HepG2 (cell line): ENCODE results near the gene NEDD8. TPM values are rescaled to one million over a fixed set of nuclear protein-coding genes. Genes with fewer than 3 reads are reported as not detected.

Source experiments
- ATAC-seq: fragments of 200-7000 bp; cut with Tn5 transposase; 3 replicates; pipeline ENCODE4 v1.9.1; 2020; ENCODE audit warnings: mild to moderate bottlenecking, moderate library complexity
- BruUV-seq: library from RNA; stranded (reverse); fragments of 400-500 nt; replicated peaks from 2 replicates; lab custom pipeline; 2021; lab: Mats Ljungman, UMichigan
- CTCF ChIA-PET: fragments of 300-600 bp; formaldehyde crosslinking; extraction: SDS; loops from one replicate; lab custom pipeline; 2021; ENCODE audit warnings: low total read pairs, inconsistent platforms, low intra/inter-chr PET ratio; lab: Yijun Ruan, JAX
- POLR2A ChIA-PET: fragments of 350-600 bp; sonication (Branson Sonifier 250); formaldehyde crosslinking; loops from one replicate; lab custom pipeline; 2020; ENCODE audit warnings: antibody characterized with exemption, inconsistent platforms; lab: Yijun Ruan, JAX
- DNase-seq: peaks from one replicate; pipeline ENCODE4 v3.0.0-alpha.2; 2015; ENCODE audit warnings: low spot score
- FAIRE-seq: peaks from 3 replicates; lab custom pipeline; 2011; peaks lifted over from hg19 to GRCh38; lab: Jason Lieb, UNC
- H2AFZ ChIP-seq: one replicate; pipeline ENCODE4 v1.6.1; 2011; ENCODE audit warnings: low read length, inconsistent platforms
- H3K27ac ChIP-seq: fragments of 300-600 bp; 3 replicates; pipeline ENCODE4 v1.8.0; 2011; ENCODE audit warnings: mixed run types, mild to moderate bottlenecking, mixed read lengths, low read length, inconsistent platforms; ENCODE audit not compliant: insufficient read depth; ENCODE audit errors: extremely low read length
- H3K27me3 ChIP-seq, 2 experiments: fragments of 200-600 bp in 1 of 2; 2 replicates in 1 of 2; 3 replicates in 1 of 2; pipeline versions ENCODE4 v1.6.0 to v1.8.0; 2011; ENCODE audit warnings: low read length in 2 of 2, mild to moderate bottlenecking in 2 of 2, moderate library complexity in 2 of 2, inconsistent platforms in 1 of 2; ENCODE audit not compliant: insufficient read depth in 2 of 2, control insufficient read depth in 1 of 2
- H3K36me3 ChIP-seq, 2 experiments: fragments of 200-600 bp in 1 of 2; replicated peaks in 1 of 2; 2 replicates in 1 of 2; 3 replicates in 1 of 2; pipeline versions ENCODE4 v1.5.1 to v1.8.0; 2011; ENCODE audit warnings: low read length in 2 of 2, inconsistent platforms in 1 of 2; ENCODE audit not compliant: insufficient read depth in 2 of 2, control insufficient read depth in 1 of 2
- H3K4me1 ChIP-seq: 2 replicates; pipeline ENCODE4 v1.5.1; 2012; ENCODE audit warnings: low read length, inconsistent platforms; ENCODE audit not compliant: insufficient read depth
- H3K4me2 ChIP-seq: 2 replicates; pipeline ENCODE4 v1.6.0; 2011; ENCODE audit warnings: low read depth, low read length, inconsistent platforms
- H3K4me3 ChIP-seq, 3 experiments: fragments of 200-600 bp in 1 of 3; sonication (generic), shearing (Covaris generic) in 1 of 3; replicated peaks in 1 of 3; 2 replicates each; pipeline ENCODE4 v1.5.1; 2011 to 2016; ENCODE audit warnings: low read length in 3 of 3, inconsistent platforms in 2 of 3, low read depth in 2 of 3, mild to moderate bottlenecking in 2 of 3, control low read depth in 1 of 3, mixed read lengths in 1 of 3; ENCODE audit not compliant: insufficient read depth in 1 of 3
- H3K79me2 ChIP-seq: one replicate; pipeline ENCODE4 v1.6.1; 2011; ENCODE audit warnings: low read length, inconsistent platforms; ENCODE audit not compliant: insufficient read depth
- H3K9ac ChIP-seq: 2 replicates; pipeline ENCODE4 v1.6.0; 2011; ENCODE audit warnings: mild to moderate bottlenecking, low read depth, low read length, inconsistent platforms; ENCODE audit not compliant: insufficient read depth
- H3K9me3 ChIP-seq: 2 replicates; pipeline ENCODE4 v1.5.1; 2012; ENCODE audit warnings: mild to moderate bottlenecking, low read length
- H4K20me1 ChIP-seq: 2 replicates; pipeline ENCODE4 v1.6.0; 2011; ENCODE audit warnings: inconsistent platforms, mild to moderate bottlenecking, low read length, moderate library complexity; ENCODE audit not compliant: insufficient read depth
- ASH2L ChIP-seq: fragments of 300-600, 200-600 bp; sonication (generic); IDR thresholded peaks from 2 replicates; pipeline ENCODE4 v1.7.0; 2017; ENCODE audit warnings: low read depth, mild to moderate bottlenecking, moderate library complexity, mixed read lengths, low read length; ENCODE audit not compliant: insufficient read length
- FLYWCH1 ChIP-seq: sonication (generic); formaldehyde crosslinking; IDR thresholded peaks from 2 replicates; pipeline ENCODE4 v1.8.1; 2023; ENCODE audit warnings: mild to moderate bottlenecking, missing genetic modification reagents
- HOXA9 ChIP-seq: sonication (generic); formaldehyde crosslinking; IDR thresholded peaks from 2 replicates; pipeline ENCODE4 v1.8.1; 2022; ENCODE audit warnings: missing genetic modification reagents, mild to moderate bottlenecking, moderate library complexity, borderline replicate concordance
- JUND ChIP-seq: sonication (generic); formaldehyde crosslinking; IDR thresholded peaks from 2 replicates; pipeline ENCODE4 v1.8.0; 2022; ENCODE audit warnings: mild to moderate bottlenecking, missing genetic modification reagents
- KMT2B ChIP-seq: IDR thresholded peaks from 2 replicates; pipeline ENCODE4 v1.6.1; 2016; ENCODE audit warnings: missing genetic modification reagents, missing compliant biosample characterization
- NKX3-1 ChIP-seq: sonication (generic); formaldehyde crosslinking; IDR thresholded peaks from 2 replicates; pipeline ENCODE4 v1.5.0; 2020; ENCODE audit warnings: missing genetic modification reagents
- NR3C1 ChIP-seq: sonication (generic); formaldehyde crosslinking; IDR thresholded peaks from 2 replicates; pipeline ENCODE4 v1.4.0; 2020; ENCODE audit warnings: missing genetic modification reagents
- ONECUT2 ChIP-seq: sonication (generic); formaldehyde crosslinking; IDR thresholded peaks from 2 replicates; pipeline ENCODE4 v1.4.0; 2020; ENCODE audit warnings: missing genetic modification reagents
- RFX1 ChIP-seq: fragments of 450-650 bp; IDR thresholded peaks from 2 replicates; pipeline ENCODE4 v1.6.1; 2017
- SETDB1 ChIP-seq: sonication (generic); formaldehyde crosslinking; IDR thresholded peaks from 2 replicates; pipeline ENCODE4 v1.5.1; 2020; ENCODE audit warnings: missing genetic modification reagents, mild to moderate bottlenecking, borderline replicate concordance
- TAF1 ChIP-seq: sonication (generic); formaldehyde crosslinking; IDR thresholded peaks from 2 replicates; pipeline ENCODE4 v1.4.0; 2020; ENCODE audit warnings: missing genetic modification reagents
- XRCC5 ChIP-seq: fragments of 200-400 bp; formaldehyde crosslinking; optimal IDR thresholded peaks from 2 replicates; pipeline ENCODE3; 2017; ENCODE audit warnings: mild to moderate bottlenecking, low read length
- YEATS2 ChIP-seq: sonication (generic); formaldehyde crosslinking; IDR thresholded peaks from 2 replicates; pipeline ENCODE4 v1.4.0; 2020; ENCODE audit warnings: missing genetic modification reagents, borderline replicate concordance
- WGBS: methylation state at CpG from one replicate; pipeline ENCODE4 v1.1.6; 2017; ENCODE audit warnings: low lambda C conversion rate; 5-methylcytosine and 5-hydroxymethylcytosine counted together
- in situ Hi-C: cut with HindIII; loops from 2 replicates; pipeline ENCODE4 v1.10.0; 2017; ENCODE audit warnings: low pct_unique_long_range_greater_than_20kb; ENCODE audit not compliant: extremely low pct_ligation_motif_present
- intact Hi-C: fragments of 100-400 bp; cut with micrococcal nuclease; formaldehyde crosslinking; loops from one replicate; pipeline ENCODE4 v1.10.0; 2022; ENCODE audit not compliant: unreplicated experiment
- polyA plus RNA-seq, 8 experiments: library from polyadenylated mRNA; depleted of rRNA in 3 of 8; stranded (reverse) in 7 of 8; unstranded in 1 of 8; fragments of >200 nt; fragmentation: Illumina TruSeq in 4 of 8; extraction: Trizol in 4 of 8; gene quantifications; 2 replicates each; pipeline versions ENCODE4 v1.2.1 to v1.2.3, GENCODE V29; 2011 to 2016; ENCODE audit warnings: low read depth in 4 of 8, missing spikeins in 1 of 8, mixed read lengths in 1 of 8; ENCODE audit not compliant: insufficient read depth in 1 of 8
- total RNA-seq, 5 experiments: library from RNA; depleted of rRNA; stranded (reverse); fragments of >200 nt; fragmentation: Illumina TruSeq; extraction: Trizol; gene quantifications; 2 replicates each; pipeline ENCODE4 v1.2.3, GENCODE V29; 2016; ENCODE audit warnings: low read depth in 1 of 5
- TF ChIP-seq, protein P1 (sequence below): sonication (generic); formaldehyde crosslinking; IDR thresholded peaks from 2 replicates; pipeline ENCODE4 v1.4.0; 2020; ENCODE audit warnings: missing genetic modification reagents, borderline replicate concordance
- TF ChIP-seq, protein P2 (sequence below): sonication (generic); formaldehyde crosslinking; IDR thresholded peaks from 2 replicates; pipeline ENCODE4 v1.4.0; 2020; ENCODE audit warnings: missing genetic modification reagents, borderline replicate concordance
- TF ChIP-seq, protein P3 (sequence below): sonication (generic); formaldehyde crosslinking; IDR thresholded peaks from 2 replicates; pipeline ENCODE4 v1.4.0; 2020; ENCODE audit warnings: mild to moderate bottlenecking, missing genetic modification reagents

NEDD8 gene
- total and polyA plus RNA-seq, 2 of the 13 experiments (the other 11 are each of a cell fraction or from before 2014, with no cell fraction given), result 535 to 713 TPM

DNA sequence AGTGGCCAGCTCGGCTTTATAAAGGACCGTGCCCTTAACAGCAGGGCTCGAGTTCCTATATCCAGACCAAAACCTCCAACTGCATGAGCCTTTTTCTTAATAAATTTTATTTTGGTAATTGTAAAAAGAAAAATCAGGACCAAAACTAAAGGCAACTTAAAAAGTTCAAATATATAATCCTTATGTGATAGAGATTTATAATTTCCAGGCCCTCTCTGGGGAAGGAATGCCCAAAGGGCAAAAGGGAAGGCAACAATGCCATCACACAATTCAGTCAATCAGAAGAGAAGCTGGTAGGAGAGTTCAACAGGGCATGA, 43.1 kb downstream of the NEDD8 start:
- BruUV-seq, result no TSS peak
- TF ChIP-seq NKX3-1 (CRISPR knock-in tag), result no peak
- TF ChIP-seq JUND (CRISPR knock-in tag), result no peak
- no peak for TF ChIP-seq RFX1
- TF ChIP-seq XRCC5, result no peak
- TF ChIP-seq ASH2L, result peak; percentile 7
- TF ChIP-seq FLYWCH1, result peak; percentile 3; the same call in 1 of the 2 replicates
- no peak for TF ChIP-seq HOXA9
- TF ChIP-seq SETDB1, result no peak
- TF ChIP-seq, protein P1, sequence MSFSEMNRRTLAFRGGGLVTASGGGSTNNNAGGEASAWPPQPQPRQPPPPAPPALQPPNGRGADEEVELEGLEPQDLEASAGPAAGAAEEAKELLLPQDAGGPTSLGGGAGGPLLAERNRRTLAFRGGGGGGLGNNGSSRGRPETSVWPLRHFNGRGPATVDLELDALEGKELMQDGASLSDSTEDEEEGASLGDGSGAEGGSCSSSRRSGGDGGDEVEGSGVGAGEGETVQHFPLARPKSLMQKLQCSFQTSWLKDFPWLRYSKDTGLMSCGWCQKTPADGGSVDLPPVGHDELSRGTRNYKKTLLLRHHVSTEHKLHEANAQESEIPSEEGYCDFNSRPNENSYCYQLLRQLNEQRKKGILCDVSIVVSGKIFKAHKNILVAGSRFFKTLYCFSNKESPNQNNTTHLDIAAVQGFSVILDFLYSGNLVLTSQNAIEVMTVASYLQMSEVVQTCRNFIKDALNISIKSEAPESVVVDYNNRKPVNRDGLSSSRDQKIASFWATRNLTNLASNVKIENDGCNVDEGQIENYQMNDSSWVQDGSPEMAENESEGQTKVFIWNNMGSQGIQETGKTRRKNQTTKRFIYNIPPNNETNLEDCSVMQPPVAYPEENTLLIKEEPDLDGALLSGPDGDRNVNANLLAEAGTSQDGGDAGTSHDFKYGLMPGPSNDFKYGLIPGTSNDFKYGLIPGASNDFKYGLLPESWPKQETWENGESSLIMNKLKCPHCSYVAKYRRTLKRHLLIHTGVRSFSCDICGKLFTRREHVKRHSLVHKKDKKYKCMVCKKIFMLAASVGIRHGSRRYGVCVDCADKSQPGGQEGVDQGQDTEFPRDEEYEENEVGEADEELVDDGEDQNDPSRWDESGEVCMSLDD (CRISPR knock-in tag), result 0 out of 2 replicates have a peak, but pooled peaks have one; percentile 3
- TF ChIP-seq, protein P2, sequence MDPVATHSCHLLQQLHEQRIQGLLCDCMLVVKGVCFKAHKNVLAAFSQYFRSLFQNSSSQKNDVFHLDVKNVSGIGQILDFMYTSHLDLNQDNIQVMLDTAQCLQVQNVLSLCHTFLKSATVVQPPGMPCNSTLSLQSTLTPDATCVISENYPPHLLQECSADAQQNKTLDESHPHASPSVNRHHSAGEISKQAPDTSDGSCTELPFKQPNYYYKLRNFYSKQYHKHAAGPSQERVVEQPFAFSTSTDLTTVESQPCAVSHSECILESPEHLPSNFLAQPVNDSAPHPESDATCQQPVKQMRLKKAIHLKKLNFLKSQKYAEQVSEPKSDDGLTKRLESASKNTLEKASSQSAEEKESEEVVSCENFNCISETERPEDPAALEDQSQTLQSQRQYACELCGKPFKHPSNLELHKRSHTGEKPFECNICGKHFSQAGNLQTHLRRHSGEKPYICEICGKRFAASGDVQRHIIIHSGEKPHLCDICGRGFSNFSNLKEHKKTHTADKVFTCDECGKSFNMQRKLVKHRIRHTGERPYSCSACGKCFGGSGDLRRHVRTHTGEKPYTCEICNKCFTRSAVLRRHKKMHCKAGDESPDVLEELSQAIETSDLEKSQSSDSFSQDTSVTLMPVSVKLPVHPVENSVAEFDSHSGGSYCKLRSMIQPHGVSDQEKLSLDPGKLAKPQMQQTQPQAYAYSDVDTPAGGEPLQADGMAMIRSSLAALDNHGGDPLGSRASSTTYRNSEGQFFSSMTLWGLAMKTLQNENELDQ (CRISPR knock-in tag), result no peak
- no peak for TF ChIP-seq ONECUT2
- TF ChIP-seq YEATS2, result no peak
- TF ChIP-seq KMT2B, result no peak
- TF ChIP-seq NR3C1 (CRISPR knock-in tag), result no peak
- TF ChIP-seq TAF1 (CRISPR knock-in tag), result no peak
- TF ChIP-seq, protein P3, sequence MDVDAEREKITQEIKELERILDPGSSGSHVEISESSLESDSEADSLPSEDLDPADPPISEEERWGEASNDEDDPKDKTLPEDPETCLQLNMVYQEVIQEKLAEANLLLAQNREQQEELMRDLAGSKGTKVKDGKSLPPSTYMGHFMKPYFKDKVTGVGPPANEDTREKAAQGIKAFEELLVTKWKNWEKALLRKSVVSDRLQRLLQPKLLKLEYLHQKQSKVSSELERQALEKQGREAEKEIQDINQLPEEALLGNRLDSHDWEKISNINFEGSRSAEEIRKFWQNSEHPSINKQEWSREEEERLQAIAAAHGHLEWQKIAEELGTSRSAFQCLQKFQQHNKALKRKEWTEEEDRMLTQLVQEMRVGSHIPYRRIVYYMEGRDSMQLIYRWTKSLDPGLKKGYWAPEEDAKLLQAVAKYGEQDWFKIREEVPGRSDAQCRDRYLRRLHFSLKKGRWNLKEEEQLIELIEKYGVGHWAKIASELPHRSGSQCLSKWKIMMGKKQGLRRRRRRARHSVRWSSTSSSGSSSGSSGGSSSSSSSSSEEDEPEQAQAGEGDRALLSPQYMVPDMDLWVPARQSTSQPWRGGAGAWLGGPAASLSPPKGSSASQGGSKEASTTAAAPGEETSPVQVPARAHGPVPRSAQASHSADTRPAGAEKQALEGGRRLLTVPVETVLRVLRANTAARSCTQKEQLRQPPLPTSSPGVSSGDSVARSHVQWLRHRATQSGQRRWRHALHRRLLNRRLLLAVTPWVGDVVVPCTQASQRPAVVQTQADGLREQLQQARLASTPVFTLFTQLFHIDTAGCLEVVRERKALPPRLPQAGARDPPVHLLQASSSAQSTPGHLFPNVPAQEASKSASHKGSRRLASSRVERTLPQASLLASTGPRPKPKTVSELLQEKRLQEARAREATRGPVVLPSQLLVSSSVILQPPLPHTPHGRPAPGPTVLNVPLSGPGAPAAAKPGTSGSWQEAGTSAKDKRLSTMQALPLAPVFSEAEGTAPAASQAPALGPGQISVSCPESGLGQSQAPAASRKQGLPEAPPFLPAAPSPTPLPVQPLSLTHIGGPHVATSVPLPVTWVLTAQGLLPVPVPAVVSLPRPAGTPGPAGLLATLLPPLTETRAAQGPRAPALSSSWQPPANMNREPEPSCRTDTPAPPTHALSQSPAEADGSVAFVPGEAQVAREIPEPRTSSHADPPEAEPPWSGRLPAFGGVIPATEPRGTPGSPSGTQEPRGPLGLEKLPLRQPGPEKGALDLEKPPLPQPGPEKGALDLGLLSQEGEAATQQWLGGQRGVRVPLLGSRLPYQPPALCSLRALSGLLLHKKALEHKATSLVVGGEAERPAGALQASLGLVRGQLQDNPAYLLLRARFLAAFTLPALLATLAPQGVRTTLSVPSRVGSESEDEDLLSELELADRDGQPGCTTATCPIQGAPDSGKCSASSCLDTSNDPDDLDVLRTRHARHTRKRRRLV (CRISPR knock-in tag), result peak; percentile 14

More for the DNA sequence above, 43.1 kb downstream of the NEDD8 start:
- Histone ChIP-seq H3K9ac (peak overlapping the region; percentile 84), H2AFZ (no peak overlapping the region), H4K20me1 (no peaks in the 10 kb centered on the region), H3K4me3 (peak overlapping the region in 2 of 3 experiments; percentile 28 to 92; a peak in 4 of 6 replicates), H3K4me1 (peaks cover 45% of the 10 kb centered on the region), H3K79me2 (peaks cover 26% of the 10 kb centered on the region), H3K36me3 (peaks cover 55 to 65% of the 10 kb centered on the region in 2 experiments), H3K9me3 (no peaks in the 10 kb centered on the region), H3K4me2 (peak overlapping the region; percentile 96), H3K27me3 (no peaks in the 10 kb centered on the region), H3K27ac (peak overlapping the region; percentile 37)
- intact Hi-C loops (loop anchor here (2.0 kb wide), 3 partner anchors 44 to 74 kb away; partner anchors contain the start of genes DCAF11, GMPR2, NEDD8 and NRL), in situ Hi-C loops (no loop called here)
- ATAC-seq (no peak), FAIRE-seq (no peak), DNase-seq (no peak)
- 2% methylated on average over 3 of the region's 3 CpGs for WGBS
- ChIA-PET POLR2A (interaction anchor here (0.6 to 6.4 kb wide), 39 partner anchors 10 to 1094 kb away, joined by 3 to 65 read pairs (median 6); partner anchors contain the start of genes ACIN1, C14orf119, CARMIL3 and CHMP4A), CTCF (no interaction called here)
